Kidney tubule cell (primary cell): ENCODE data around the gene DMKN.
A peak's percentile ranks its signal among the peaks of the same experiment; 100 is the strongest.
"Not testable (repeated sequence)": the region's sequence is repeated elsewhere in the genome, so short reads cannot be mapped to it uniquely, and the experiment has no call there.

Experiments used
- DNase-seq: peaks from one replicate; pipeline ENCODE4 v3.0.0-alpha.2; 2018; ENCODE audit warnings: low spot score

DMKN gene

GRCh38 chr19:35462476-35462953 is 50.9 kb downstream of the DMKN start:
- peak; percentile 73 for DNase-seq

- not testable (repeated sequence) for DNase-seq
Measured at GRCh38 chr19:35461788-35462187, 51.7 kb downstream of the DMKN start.

GRCh38 chr19:35461060-35461459 is 52.4 kb downstream of the DMKN start:
- DNase-seq = no peak

- DNase-seq = no peak
Measured at GRCh38 chr19:35460608-35461007, 52.8 kb downstream of the DMKN start.

GRCh38 chr19:35459414-35460082 is 53.9 kb downstream of the DMKN start:
- peak; percentile 30 for DNase-seq

- peak; percentile 12 for DNase-seq
Measured at GRCh38 chr19:35458731-35459391, 54.6 kb downstream of the DMKN start.

GRCh38 chr19:35458192-35458591 is 55.3 kb downstream of the DMKN start:
- no peak for DNase-seq

- DNase-seq = no peak
Measured at GRCh38 chr19:35457173-35457572, 56.3 kb downstream of the DMKN start.

- no peak for DNase-seq
Measured at GRCh38 chr19:35455616-35456201, 57.7 kb downstream of the DMKN start.

GRCh38 chr19:35454663-35455062 is 58.8 kb downstream of the DMKN start:
- no peak for DNase-seq

- no peak for DNase-seq
Measured at GRCh38 chr19:35451338-35452096, 61.9 kb downstream of the DMKN start.

- peak; percentile 37 for DNase-seq
Measured at GRCh38 chr19:35449359-35450043, 63.9 kb downstream of the DMKN start.

- DNase-seq = no peak
Measured at GRCh38 chr19:35447606-35448469, 65.6 kb downstream of the DMKN start, which contains the start of gene FFAR2. Gene FFAR2 (plus strand): TSS chr19:35448257. CDS start chr19:35449715, 1,458 bp downstream.
